Myocyte (in vitro differentiated cells): ENCODE data around the gene PHKG1. TPM values are rescaled to one million over a fixed set of nuclear protein-coding genes. Genes with fewer than 3 reads are reported as not detected.
"Not testable (repeated sequence)": the region's sequence is repeated elsewhere in the genome, so short reads cannot be mapped to it uniquely, and the experiment has no call there.

Experiments used
- DNase-seq: peaks from one replicate; pipeline ENCODE4 v3.0.0-alpha.2; 2012; ENCODE audit warnings: low read depth
- polyA plus RNA-seq: library from polyadenylated mRNA; unstranded; fragments of >200 nt; gene quantifications from one replicate; pipeline ENCODE4 v1.2.1, GENCODE V29; 2012; ENCODE audit warnings: missing spikeins
- total RNA-seq: library from RNA; depleted of rRNA; stranded (reverse); fragments of >200 nt; gene quantifications from 2 replicates; pipeline ENCODE4 v1.2.3, GENCODE V29; 2014

The PHKG1 gene
- 35.2 and 57.5 TPM in 2 replicates for total RNA-seq
- 10.1 TPM for polyA plus RNA-seq

- DNase-seq = peak; percentile 98
These were observed at the start of gene PHKG1 for GRCh38 chr7:56092789-56093531. TSS of gene PHKG1 (minus strand) at chr7:56092952. CDS start at chr7:56088941, 4,011 bp downstream.

GRCh38 chr7:56131062-56131461 is 38.3 kb upstream of the PHKG1 start:
- DNase-seq = not testable (repeated sequence)

- DNase-seq = peak; percentile 43
These were observed 34.7 kb upstream of the PHKG1 start for GRCh38 chr7:56127241-56127975.

- DNase-seq = no peak
These were observed 33.1 kb upstream of the PHKG1 start for GRCh38 chr7:56125831-56126230.

GRCh38 chr7:56124981-56125380 is 32.2 kb upstream of the PHKG1 start:
- no peak for DNase-seq

- DNase-seq = no peak
These were observed 28.7 kb upstream of the PHKG1 start for GRCh38 chr7:56121440-56121839.

- no peak for DNase-seq
These were observed 23.2 kb upstream of the PHKG1 start, which contains the start of gene NUPR2 for GRCh38 chr7:56115852-56116538. TSS of gene NUPR2 (minus strand) at chr7:56116417. CDS start at chr7:56116314, 103 bp downstream.

GRCh38 chr7:56112244-56112643 is 19.5 kb upstream of the PHKG1 start:
- not testable (repeated sequence) for DNase-seq

- DNase-seq = no peak
These were observed 17.9 kb upstream of the PHKG1 start for GRCh38 chr7:56110611-56111010.

- DNase-seq = no peak
These were observed 15.2 kb upstream of the PHKG1 start for GRCh38 chr7:56107954-56108258.

GRCh38 chr7:56106108-56107073 is 13.6 kb upstream of the PHKG1 start, which contains the start of gene CHCHD2:
TSS of gene CHCHD2 (minus strand) at chr7:56106476. CDS start at chr7:56106413, 63 bp downstream.
- DNase-seq = peak; percentile 100

- DNase-seq = peak; percentile 64
These were observed 12.8 kb upstream of the PHKG1 start for GRCh38 chr7:56105508-56105907.

- not testable (repeated sequence) for DNase-seq
These were observed 11.4 kb upstream of the PHKG1 start for GRCh38 chr7:56104138-56104537.

GRCh38 chr7:56099653-56100052 is 6.9 kb upstream of the PHKG1 start:
- no peak for DNase-seq

GRCh38 chr7:56098187-56099008 is 5.6 kb upstream of the PHKG1 start:
- not testable (repeated sequence) for DNase-seq

- DNase-seq = peak; percentile 66
These were observed 4.9 kb upstream of the PHKG1 start for GRCh38 chr7:56097700-56098099.

GRCh38 chr7:56092388-56092787 is 364 bp downstream of the PHKG1 start:
- not testable (repeated sequence) for DNase-seq

GRCh38 chr7:56091591-56091990 is 1.2 kb downstream of the PHKG1 start:
- peak; percentile 82 for DNase-seq

GRCh38 chr7:56087445-56087844 is 5.3 kb downstream of the PHKG1 start:
- no peak for DNase-seq

GRCh38 chr7:56086761-56087160 is 6.0 kb downstream of the PHKG1 start:
- no peak for DNase-seq
